ENCODE results near the gene SKOR1.
A peak's percentile ranks its signal among the peaks of the same experiment; 100 is the strongest.

Gene SKOR1

DNA sequence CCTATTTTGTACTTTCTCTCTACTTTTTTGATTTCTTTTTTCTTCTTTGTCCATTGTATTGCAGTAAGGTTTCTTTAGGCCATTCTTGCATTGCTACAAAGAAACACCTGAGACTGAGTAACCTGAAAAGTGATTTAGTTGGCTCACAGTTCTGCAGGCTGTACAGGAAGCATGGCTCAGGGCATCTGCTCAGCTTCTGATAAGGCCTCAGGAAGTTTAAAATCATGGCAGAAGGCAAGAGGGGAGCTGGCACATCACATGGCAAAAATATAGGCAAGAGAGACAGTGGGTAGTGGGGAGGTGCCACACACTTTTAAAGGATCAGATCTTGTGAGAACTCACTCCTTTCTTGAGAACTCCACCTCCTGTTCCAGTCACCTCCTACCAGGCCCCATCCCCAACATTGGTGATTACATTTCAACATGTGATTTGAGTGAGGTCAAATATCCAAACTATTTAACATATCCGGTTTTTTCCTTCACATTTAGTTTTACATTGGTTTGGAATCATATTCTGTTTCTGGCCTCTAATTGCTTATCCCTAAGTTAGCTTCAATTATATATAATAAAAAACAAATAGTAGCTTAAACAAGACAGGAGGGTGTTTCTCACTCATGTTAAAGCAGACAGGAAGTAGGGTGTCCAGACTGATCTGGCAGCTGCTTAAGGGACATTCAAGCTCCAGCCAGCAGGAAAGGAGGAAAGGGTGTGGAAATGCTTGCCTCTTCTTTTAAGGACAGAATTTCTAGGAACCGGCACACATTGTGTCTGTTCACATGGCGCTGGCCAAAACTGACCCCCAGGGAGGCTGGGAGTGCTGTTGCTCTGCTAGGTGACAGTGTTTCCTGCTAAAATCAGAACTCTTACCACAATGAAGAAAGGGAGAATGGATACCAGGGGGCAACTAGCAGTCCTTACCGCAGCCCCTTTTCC is 28.8 kb upstream of the SKOR1 start:
- DNase-seq (ENCODE audit: low spot score) = no peak

DNA sequence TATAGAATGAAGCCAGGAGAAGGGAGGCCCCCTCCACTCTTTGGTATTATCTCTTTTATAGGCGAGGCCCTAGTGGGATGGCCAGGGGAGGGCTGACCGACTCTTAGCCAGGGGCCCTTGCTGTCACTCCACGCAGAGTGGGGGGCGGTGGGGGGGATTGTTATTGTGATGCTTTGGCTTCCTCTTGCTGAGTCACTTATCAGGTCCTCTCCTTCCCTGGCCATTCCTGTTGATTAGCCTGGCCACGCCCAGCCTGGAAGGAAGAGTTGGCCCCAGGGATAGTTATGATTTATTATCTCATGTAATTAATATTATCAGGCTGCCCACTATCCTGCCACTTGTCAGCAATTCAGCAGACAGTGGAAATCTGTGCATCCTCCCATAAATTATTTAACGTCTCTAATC is 25.5 kb upstream of the SKOR1 start:
- DNase-seq (ENCODE audit: low spot score) = no peak

DNA sequence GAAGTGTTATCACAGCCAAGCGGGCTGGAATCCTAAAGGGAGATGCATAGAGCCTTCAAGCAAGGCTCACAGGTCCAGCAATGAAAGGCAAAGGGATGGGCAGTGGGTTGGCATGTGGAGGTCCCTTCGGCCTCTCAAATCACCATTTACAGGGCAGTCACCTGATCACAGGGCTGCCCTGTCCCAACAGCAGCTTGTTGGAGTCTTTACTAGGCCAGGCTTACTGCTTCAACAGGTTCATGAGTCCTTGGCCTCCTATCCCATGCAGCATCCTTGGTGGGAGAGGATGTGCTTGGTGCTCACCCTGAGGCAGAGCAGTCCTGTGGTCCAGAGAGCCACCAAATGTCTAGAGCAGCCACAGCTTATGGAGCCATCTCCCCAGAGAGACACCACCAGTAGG is 24.2 kb upstream of the SKOR1 start:
- DNase-seq (ENCODE audit: low spot score) = no peak

DNA sequence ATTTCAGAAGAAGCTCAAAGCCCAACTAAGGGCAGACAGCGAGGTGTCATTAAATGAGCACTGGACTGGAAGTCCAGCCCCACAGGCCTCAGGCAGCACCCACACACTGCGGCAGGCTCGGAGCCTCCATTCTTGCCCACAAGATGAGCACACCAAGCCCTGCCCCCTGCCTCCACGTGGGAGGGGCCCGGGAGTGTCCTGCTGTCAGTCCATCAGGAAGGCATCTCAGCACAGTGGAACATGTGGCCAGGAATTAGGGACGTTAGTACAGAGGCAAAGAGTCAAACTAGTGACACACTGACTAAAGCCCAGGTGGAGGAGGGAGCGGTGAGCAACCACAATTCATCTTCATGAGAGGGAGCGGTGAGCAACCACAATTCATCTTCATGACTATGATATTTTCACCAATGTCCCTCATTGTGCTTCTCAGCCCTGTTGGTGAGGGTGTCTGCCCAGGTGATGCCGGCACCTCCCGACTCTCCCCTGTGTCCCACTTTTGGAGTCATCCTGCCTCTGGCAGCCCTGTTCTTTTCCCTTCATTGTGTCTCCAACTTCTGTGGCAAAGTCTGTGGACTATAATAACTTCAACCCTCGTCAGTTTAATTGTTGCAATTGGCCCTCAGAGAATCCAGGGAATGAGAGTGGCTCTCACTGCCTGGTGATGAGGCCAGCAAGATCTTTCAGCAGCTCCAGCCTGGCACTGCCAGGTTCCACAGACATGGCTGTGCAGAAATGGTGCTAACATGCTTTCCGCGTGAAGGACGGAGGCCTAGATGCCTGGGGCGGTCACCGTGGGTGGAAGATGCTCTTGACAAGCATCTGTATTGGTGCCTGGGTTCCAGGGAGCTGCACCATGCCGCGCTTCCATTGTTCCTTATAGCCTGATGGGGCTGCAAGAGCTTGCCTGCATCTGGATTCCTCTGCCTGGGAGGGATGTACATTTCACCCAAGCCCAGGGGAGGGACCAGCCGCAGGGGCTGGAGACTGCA is 23.1 kb upstream of the SKOR1 start:
- DNase-seq (ENCODE audit: low spot score) = no peak

DNA sequence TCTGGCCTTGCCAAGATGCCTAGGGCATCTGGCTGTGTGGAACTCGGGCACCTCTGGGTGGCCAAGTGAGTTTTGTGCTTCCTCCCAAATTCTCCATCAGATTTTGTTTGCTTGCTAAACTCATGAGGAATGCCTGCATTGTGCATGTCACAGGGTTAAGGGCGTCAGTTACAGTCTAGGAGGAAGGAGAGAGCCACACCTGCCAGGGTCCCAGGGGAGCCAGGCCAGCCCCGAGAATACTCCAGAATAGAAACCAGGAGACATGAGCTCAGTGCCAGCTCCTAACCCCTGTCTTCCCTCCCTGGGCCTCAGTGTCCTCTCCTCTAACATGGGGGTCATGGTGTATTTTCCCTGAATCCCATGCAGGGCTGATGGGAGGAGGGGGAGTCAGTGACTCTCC is 22.0 kb upstream of the SKOR1 start:
- DNase-seq (ENCODE audit: low spot score) = no peak

DNA sequence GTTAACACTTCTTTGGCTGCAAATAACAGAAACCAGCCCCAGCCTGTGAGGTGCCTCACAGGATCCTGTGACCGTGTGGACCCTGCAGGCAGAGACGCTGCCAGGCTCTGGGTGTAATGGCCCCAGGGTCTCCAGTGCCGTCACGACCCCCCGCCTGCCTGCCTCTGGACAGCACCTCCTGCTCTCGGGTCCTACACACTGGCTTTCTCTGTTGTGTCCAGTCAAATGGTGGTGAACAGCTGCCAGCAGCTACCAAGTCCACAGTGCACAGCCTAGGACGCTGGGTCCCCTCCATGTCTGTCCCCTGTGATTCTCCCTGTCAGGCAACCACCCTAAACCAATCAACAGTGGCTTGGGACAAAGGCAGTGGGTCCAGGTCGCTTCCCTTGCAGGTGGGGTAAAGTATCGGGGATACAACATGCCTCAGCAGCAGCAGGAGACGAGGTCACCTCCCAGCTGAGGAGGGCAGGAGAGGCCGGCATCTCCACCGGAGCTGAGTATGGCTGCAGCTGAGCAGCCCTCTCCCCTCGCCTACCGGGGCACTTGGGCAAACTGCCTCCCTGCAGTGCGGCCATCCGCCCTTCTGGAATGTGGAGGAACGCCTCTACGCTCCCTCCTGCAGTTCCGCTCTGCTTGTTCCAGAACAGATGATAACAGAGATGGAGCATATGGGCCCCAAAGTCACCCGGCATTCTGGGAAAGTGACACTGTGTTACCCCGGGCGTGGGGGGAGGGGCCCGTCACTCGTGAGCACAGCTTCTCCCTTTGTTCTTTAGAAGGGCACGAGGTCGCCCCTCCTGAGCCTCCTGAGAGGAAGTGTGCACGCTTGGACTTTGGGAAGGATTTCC is 21.1 kb upstream of the SKOR1 start:
- no peak for DNase-seq (ENCODE audit: low spot score)

DNA sequence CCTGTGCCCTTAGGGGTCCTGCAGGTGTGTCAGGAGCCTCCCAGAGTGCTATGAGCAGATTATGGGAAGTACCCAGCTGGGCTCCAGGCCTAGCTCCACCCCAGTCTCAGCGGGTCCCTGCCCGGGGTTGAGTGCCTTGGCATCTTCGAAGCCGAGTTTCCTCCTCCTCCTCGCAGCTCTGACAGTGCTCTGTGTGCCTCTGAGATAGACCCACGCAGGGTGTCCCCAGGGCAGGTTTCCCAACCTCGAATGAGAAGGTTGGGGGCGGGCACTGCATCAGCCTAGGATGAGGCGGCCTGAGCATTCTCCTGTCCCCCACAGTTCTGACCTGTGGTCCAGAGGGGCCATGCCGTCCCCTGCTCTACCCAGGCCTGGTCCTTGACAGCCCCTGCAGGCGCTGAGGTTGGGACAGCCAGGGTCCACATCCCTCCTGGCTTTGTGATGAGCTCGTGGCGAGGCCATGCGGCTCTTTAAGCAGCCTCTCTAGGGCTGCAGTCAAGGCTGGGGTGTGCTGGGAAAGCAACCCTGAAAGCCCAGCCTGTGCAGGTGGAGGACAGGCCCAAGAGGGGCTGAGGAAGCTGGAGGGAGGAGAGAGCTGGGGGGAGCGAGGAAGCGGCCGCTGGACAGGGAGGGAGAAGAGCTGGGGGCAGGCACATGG is 20.2 kb upstream of the SKOR1 start:
- no peak for DNase-seq (ENCODE audit: low spot score)

DNA sequence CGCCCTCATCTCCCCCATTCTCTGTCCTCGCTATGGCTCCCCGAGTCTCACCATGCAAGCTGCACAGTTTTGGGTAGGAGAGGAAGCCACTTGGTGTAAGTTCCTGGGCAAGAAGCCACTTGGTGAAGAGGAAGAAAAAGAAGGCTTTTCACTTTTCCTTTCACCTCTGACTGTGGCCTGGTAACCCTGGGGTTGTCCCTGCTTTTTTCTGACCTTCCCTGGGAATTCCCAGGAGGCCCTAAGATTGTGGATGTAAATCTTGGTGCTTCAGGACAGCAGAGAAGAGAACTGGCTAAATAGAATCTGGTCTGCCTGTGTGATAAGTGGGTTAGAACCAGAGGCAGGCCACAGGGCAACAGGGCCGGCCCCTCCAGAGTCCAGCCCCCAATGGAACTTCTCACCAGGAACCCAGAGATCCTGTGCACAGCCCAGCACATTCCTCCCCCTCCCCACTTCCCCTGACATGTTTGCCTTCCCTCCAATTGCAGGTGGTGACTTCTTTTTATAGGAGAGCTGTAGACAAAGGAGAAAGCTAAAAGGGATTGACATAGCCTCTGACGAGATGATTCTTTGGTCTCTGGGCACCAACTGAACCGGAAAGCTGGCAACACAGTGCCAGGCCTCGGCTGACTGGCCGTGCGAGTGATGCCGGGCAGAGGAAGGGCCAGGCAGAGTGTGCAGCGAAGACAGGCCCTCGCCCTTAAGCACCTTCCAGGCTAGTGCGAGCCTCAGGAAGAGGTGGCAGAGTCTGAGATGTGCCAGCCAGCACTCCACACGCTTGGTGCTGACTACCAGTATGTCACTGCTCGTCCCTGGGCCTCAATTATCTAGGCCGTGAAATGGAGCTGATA is 19.4 kb upstream of the SKOR1 start:
- peak; percentile 49 for DNase-seq (ENCODE audit: low spot score)

DNA sequence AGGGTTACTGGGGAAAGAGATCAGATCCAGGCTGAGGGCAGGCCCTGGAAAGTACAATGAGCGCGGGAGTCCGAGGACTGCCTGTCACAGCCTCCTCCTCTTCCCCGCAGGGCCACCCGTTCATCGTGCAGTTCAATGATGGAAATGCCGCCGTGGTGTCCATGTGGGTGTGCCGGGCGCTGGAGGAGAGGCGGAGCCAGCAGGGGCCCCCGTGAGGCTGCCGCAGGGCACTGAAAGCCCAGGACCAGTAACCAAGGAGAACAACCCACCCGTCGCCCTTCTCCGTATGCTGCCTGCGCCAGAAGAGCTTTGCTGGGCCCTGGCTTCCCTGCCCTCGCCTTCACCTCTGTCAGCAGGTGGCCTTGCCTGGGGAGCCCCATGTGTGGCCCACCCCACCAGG is 18.8 kb upstream of the SKOR1 start:
- no peak for DNase-seq (ENCODE audit: low spot score)

DNA sequence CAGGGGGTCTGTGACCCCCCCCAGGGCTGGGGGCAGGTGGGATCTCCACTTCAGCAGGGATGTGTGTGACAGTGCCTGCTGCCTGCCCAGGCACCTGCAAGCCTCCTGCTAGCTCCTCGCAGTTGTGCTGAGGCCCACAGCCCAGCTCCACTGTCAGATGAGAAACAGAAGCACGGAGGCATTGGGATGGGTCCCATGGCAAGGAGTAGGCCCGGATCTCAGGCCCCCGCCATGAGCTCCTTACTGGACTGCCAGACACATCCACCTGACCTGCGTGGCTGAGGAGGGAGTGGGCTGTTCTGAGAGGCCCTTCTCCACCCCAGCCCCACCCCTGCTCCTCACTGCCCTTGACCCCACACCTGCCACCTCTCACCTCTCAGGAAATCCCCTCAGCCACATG is 18.2 kb upstream of the SKOR1 start:
- DNase-seq (ENCODE audit: low spot score) = no peak

DNA sequence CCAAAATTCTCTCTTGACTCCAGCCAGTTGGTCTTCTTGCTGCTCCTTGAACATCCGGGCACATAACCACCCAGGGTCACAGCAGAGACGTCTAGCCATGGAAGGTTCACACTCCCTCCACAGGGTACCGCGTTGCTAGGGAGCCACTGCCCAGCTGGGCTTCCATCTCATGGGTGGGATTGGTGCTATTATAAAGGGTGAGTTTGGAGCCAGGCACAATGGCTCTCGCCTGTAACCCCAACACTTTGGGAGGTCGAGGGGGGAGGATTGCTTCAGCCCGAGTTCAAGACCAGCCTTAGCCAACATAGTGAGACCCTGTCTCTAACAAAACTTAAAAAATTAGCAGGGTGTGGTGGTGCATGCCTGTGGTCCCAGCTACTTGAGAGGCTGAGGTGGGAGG is 17.5 kb upstream of the SKOR1 start:
- no peak for DNase-seq (ENCODE audit: low spot score)

DNA sequence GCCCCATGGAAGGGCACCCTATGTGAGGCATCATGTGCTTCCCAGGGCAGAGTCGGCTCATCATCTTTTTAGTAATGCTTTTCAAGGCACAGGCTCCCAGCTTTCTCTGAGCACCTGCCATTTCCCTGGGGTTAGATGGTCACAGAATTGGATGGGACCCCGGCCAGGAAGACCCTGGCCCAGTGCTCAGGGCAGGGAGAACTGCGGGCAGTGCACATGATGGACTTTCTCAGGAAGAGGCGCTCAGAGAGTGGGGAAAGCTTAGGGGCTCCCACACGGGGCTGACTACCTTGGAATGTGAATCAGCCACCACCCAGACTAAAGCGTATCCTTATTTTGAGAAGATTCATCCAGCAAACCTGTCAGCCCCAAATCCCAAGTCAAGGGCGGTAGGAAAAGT is 16.5 kb upstream of the SKOR1 start:
- no peak for DNase-seq (ENCODE audit: low spot score)

DNA sequence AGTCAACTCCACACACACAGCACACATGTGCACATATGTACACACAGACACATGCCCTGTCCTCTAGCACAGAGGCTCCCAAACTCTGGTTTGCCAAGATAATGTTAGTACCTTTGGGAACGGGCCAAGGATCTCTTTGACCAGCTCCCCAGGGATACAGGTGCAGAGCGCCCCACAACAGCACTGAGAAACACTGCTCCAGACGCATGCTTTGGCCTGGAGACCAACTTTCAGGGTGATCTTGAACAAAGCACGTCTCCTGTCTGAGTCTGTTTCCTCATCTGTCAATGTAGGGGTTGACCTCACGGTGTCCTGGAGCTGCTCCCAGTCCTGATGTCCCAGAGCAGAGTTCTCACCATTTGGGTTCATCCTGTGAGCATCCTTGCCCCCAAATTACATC is 15.9 kb upstream of the SKOR1 start:
- no peak for DNase-seq (ENCODE audit: low spot score)

DNA sequence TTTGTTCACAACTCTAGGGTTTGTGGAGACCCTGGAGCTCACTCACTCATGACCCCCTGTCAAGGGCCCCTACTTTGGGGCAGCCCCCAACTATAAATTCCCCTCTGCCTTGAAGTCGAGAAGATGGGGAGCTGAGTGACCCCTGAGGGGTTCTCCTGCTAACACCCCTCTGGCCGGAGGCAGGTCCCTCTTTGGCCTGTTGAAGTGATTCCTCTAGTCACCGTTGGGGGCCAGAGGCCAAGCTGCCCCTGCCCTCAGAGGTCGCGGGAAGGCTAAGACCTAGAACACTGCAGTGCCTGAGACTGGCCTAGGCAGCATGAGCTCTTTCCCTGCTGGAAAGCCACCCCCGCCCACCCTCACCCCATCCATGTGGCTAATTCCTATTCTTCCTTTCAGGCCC is 15.4 kb upstream of the SKOR1 start:
- DNase-seq (ENCODE audit: low spot score) = no peak

DNA sequence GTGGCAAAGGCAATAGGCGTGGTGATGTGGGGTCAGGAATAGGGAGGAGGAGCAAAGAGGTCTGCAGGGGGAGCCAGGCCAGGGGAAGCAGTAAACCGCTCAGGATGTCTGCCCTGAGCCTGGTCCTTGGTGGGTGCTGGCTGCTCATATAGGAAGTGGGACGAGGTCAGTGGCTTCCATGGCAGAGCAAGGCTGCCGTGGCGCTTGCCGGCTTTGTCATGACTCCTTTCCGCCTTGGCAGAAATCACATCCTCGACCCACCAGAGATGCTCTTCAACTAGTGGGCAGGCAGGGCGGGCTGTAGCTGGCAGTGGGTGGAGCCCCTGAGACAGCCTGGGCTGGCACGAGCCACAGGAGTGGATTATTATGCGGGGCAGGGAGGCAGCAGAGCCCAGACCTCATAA is 13.1 kb upstream of the SKOR1 start:
- DNase-seq (ENCODE audit: low spot score) = no peak

DNA sequence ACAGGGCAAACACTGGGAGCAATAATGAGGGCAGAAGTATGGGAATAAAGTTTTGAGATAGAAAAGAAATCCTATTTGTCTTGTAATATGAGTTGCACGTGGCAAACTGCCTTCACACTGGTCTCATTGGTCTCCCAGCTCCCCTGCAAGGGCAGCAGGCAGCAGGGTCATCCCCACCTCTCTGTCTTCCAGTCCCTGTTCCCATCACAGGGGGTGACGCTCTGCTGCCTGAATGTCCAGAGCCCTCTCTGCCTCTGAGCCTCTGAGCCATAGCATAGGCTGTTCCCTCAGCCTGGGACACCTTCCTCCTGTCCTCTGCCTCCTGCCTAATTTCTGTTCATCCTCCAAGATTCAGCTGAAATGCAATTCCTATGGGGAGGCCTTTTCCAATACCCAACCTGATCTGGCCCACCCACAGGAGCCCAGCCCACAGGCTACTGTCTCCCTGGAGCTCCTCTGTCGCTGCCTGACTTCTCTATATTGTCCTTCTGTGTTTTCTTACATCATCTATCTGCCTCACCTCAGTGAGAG is 12.1 kb upstream of the SKOR1 start:
- no peak for DNase-seq (ENCODE audit: low spot score)

DNA sequence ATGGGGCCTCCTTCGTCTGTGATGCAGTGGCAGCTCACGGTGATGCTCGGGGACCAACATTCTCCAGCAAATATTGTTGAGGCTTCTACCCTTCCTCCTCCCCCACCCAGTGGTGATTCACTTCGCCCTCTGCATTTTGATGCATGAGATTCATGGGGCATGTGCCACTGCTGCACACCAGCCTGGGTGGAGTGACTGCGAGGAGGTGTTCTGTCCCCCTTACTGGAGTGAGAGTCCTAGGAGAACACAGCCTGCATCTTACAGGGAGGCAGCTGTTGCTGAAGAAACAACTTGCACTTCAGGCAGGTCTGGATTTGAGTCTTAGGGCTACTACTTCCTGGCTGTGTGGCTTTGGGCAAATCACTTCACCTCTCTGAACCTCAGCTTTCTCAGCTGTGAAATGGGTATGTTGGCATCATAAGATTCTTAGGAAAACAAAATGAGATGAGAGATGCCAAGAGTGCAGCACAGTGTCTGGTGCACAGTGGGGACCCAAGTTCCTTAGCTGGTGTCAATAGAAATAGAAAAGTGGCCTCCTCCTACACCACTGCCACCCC is 10.2 kb upstream of the SKOR1 start:
- no peak for DNase-seq (ENCODE audit: low spot score)

DNA sequence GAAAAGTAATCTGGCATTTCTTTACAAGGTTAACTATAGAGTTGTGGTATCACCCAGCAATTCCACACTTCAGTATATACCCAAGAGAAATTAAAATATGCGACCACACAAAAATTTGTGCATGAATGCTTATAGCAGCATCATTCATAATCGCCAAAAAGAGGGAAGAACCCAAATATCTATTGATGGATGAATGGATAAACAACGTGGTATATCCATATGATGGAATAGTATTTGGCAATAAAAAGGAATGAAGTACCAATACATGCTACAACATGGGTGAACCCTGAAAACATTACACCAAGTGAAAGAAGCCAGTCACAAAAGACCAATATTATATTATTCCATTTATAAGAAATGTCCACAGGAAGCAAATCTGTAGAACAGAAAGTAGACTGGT is 8.6 kb upstream of the SKOR1 start:
- DNase-seq (ENCODE audit: low spot score) = no peak

DNA sequence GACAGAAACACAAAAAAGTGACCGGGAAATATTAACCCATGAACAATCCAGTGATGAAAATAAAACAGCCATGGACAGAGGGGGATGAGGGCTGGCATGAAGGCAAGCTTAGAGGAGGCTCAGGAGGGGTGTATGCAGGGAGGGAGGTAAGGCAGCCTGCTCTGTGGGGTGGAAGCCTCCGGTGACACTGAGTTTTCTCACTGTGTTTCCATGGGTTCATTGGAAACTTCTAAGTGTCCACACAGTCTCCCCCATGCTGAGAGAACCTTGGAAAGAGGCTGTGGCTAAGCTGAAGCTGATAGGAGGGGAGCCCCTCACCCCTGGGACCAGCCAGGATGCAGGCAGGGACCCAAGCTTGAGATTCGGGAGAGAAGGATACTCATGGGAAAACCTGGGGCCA is 6.8 kb upstream of the SKOR1 start:
- no peak for DNase-seq (ENCODE audit: low spot score)

DNA sequence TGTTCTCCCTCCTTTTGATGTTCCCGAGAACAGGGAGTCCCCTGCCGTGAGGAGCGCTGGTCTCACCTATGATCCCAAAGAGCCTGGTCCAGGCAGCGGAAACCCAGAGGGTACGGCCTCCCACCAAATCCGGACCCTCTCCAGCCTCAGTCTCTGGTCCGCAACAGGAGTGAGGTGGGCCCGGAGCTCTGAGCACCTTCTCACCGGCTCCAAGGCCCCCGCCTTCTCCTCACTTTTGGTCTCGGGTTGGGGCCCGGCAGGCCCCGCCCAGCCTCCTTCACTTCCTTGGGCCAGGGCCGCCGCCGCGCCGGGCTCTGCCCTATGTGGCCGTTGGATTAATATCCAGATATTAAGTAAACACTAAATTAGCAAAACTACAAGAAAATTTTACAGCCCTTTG is 5.7 kb upstream of the SKOR1 start:
- DNase-seq (ENCODE audit: low spot score) = no peak
